A204.1 (cell line): Measurements from ENCODE around the gene TMEM51.

Source experiments
- FAIRE-seq: peaks from 2 replicates; lab custom pipeline; 2012; peaks lifted over from hg19 to GRCh38; lab: Jason Lieb, UNC

TMEM51 gene

GRCh38 chr1:15218287-15219279 lies 65.0 kb downstream of the TMEM51 start:
- no peak for FAIRE-seq

GRCh38 chr1:15219280-15220023 lies 65.9 kb downstream of the TMEM51 start:
- no peak for FAIRE-seq

- no peak for FAIRE-seq
Measured at GRCh38 chr1:15220024-15220392, 66.5 kb downstream of the TMEM51 start.

- FAIRE-seq: no peak
Measured at GRCh38 chr1:15220825-15221431, 67.4 kb downstream of the TMEM51 start.

GRCh38 chr1:15222653-15223303 lies 69.2 kb downstream of the TMEM51 start:
- no peak for FAIRE-seq

- FAIRE-seq: no peak
Measured at GRCh38 chr1:15224259-15224869, 70.8 kb downstream of the TMEM51 start.

GRCh38 chr1:15224974-15225373 lies 71.4 kb downstream of the TMEM51 start:
- no peak for FAIRE-seq

- FAIRE-seq: no peak
Measured at GRCh38 chr1:15225461-15225860, 71.9 kb downstream of the TMEM51 start.

- no peak for FAIRE-seq
Measured at GRCh38 chr1:15226388-15227255, 73.1 kb downstream of the TMEM51 start.

GRCh38 chr1:15229707-15230131 lies 76.2 kb downstream of the TMEM51 start:
- no peak for FAIRE-seq

GRCh38 chr1:15231714-15232201 lies 78.2 kb downstream of the TMEM51 start:
- no peak for FAIRE-seq

- FAIRE-seq: no peak
Measured at GRCh38 chr1:15233689-15234088, 80.1 kb downstream of the TMEM51 start.

GRCh38 chr1:15236321-15236721 lies 82.8 kb downstream of the TMEM51 start:
- FAIRE-seq: no peak

GRCh38 chr1:15236746-15237145 lies 83.2 kb downstream of the TMEM51 start:
- FAIRE-seq: no peak

GRCh38 chr1:15238789-15239188 lies 85.2 kb downstream of the TMEM51 start:
- no peak for FAIRE-seq

GRCh38 chr1:15242766-15243165 lies 89.2 kb downstream of the TMEM51 start:
- no peak for FAIRE-seq

- FAIRE-seq: no peak
Measured at GRCh38 chr1:15243275-15244043, 89.9 kb downstream of the TMEM51 start.

GRCh38 chr1:15244813-15245212 lies 91.3 kb downstream of the TMEM51 start:
- FAIRE-seq: no peak

- no peak for FAIRE-seq
Measured at GRCh38 chr1:15245593-15246360, 92.2 kb downstream of the TMEM51 start.
